GM06990 (cell line): ENCODE results near the gene MAPK11.
A peak's percentile ranks its signal among the peaks of the same experiment; 100 is the strongest.

Source experiments
- DNase-seq: peaks from one replicate; pipeline ENCODE4 v3.0.0-alpha.2; 2011; ENCODE audit not compliant: insufficient read length; ENCODE audit errors: extremely low read depth
- H3K27me3 ChIP-seq: replicated peaks from 2 replicates; pipeline ENCODE4 v1.6.0; 2011; ENCODE audit warnings: low read length; ENCODE audit not compliant: control insufficient read depth, insufficient read depth
- H3K36me3 ChIP-seq: 2 replicates; pipeline ENCODE4 v1.5.1; 2011; ENCODE audit warnings: low read length; ENCODE audit not compliant: control insufficient read depth, insufficient read depth
- H3K4me3 ChIP-seq: replicated peaks from 2 replicates; pipeline ENCODE4 v1.5.1; 2011; ENCODE audit warnings: low read depth, mild to moderate bottlenecking, control low read depth, low read length
- CTCF ChIP-seq: IDR thresholded peaks from 2 replicates; pipeline ENCODE4 v1.5.1; 2011; ENCODE audit warnings: low read length, control low read depth, mild to moderate bottlenecking, inconsistent platforms; ENCODE audit not compliant: insufficient read depth, poor library complexity, severe bottlenecking

MAPK11 gene

GRCh38 chr22:50253941-50254340 lies 16.2 kb downstream of the MAPK11 start:
- no peak overlapping the region for H3K4me3 ChIP-seq
- DNase-seq: peak; percentile 9
- TF ChIP-seq CTCF: no peak
- H3K27me3 ChIP-seq: no peaks in the 10 kb centered on the region
- H3K36me3 ChIP-seq: peaks cover 4% of the 10 kb centered on the region

- Histone ChIP-seq H3K36me3 (peaks cover 4% of the 10 kb centered on the region), H3K27me3 (no peaks in the 10 kb centered on the region), H3K4me3 (no peak overlapping the region)
- peak; percentile 1 for DNase-seq
- TF ChIP-seq CTCF: no peak
Measured at GRCh38 chr22:50253046-50253915, 16.9 kb downstream of the MAPK11 start.

DNA sequence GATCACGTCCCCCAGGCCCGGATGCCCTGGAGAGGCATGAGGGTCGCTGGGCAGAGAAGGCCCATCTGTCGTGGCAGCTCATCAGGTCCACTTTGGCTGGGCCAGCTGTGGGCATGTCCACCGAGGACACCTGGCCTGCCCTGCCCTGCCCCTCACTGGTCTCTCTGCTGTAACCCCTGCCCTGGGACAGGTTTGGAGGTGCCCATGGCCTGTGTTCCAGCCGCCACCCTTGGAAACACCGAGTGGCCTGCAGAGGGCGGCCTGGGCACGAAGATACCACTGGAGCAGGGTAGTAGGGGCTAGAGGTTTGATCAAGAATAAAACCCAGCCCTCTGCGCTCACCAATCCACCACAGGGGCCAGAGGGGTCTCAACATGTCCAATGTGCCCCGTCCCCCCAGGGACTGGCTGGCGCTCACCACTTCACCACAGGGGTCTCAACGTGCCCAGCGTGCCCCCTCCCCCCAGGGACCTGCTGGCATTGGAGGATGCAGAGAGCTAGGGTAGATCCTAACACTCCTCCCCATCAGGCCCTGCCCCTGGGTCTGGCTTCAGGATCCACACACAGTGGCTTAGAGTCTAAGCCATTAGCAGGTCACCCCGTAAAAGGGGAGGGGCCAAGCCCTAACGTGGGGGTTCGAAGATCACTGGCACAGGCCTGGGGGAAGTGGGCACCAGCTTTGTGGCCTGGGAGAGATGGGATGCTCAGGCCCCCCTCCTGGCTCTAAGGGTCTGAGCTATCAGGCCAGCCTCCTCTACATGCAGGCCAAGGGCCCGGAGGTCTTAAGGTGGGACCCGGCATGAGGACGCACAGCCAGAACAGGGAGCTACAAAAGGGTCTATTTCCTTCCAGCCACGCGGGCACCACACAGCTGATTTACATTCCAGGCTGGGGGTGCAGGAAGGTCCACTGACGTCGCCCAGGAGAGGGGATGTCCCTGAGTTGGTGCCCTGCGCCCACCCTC lies 17.8 kb downstream of the MAPK11 start:
- peak; percentile 77 for TF ChIP-seq CTCF
- H3K36me3 ChIP-seq: peaks cover 7% of the 10 kb centered on the region

GRCh38 chr22:50251477-50252081 lies 18.6 kb downstream of the MAPK11 start:
- no peak for TF ChIP-seq CTCF
- peaks cover 13% of the 10 kb centered on the region for H3K36me3 ChIP-seq
- H3K27me3 ChIP-seq: no peaks in the 10 kb centered on the region
- no peak for DNase-seq
- H3K4me3 ChIP-seq: peak overlapping the region; percentile 89

More for the DNA sequence above, 17.8 kb downstream of the MAPK11 start:
- DNase-seq: peak; percentile 61
- Histone ChIP-seq H3K4me3 (no peak overlapping the region), H3K27me3 (no peaks in the 10 kb centered on the region)

- Histone ChIP-seq H3K36me3 (peaks cover 18% of the 10 kb centered on the region), H3K4me3 (peak within 1 kb of the TSS; percentile 89), H3K27me3 (no peaks in the 10 kb centered on the region)
- peak; percentile 88 for DNase-seq
- TF ChIP-seq CTCF: no peak
Measured at GRCh38 chr22:50250555-50251476, 19.4 kb downstream of the MAPK11 start, which contains the start of gene HDAC10. TSS of gene HDAC10 (minus strand) at chr22:50251265. CDS start at chr22:50251032, 233 bp downstream.
